ENCODE results near the gene RBM19.
A peak's percentile ranks its signal among the peaks of the same experiment; 100 is the strongest.

Gene RBM19

GRCh38 chr12:113774526-113774925 is 191.6 kb downstream of the RBM19 start:
- Histone ChIP-seq H3K4me3 (ENCODE audit: insufficient read length, low read depth) (no peak overlapping the region), H3K9me3 (ENCODE audit: insufficient read depth, low read length) (no peaks in the 10 kb centered on the region; the same call in 1 of the 2 replicates)
- TF ChIP-seq ZNF274 (IDR thresholded peaks at IDR 0.05; ENCODE audit: low read depth, low read length): no peak
- no peak for TF ChIP-seq SUZ12 (IDR thresholded peaks at IDR 0.05; ENCODE audit: extremely low read depth, insufficient read depth, insufficient read length)
- no peak for TF ChIP-seq YY1 (IDR thresholded peaks at IDR 0.05; ENCODE audit: insufficient read depth, insufficient read length)

GRCh38 chr12:113772505-113773030 is 193.6 kb downstream of the RBM19 start:
- Histone ChIP-seq H3K4me1 (ENCODE audit: insufficient read depth, insufficient read length) (peaks cover 11% of the 10 kb centered on the region), H3K4me3 (ENCODE audit: insufficient read length, low read depth) (no peak overlapping the region), H3K9me3 (ENCODE audit: insufficient read depth, low read length) (no peaks in the 10 kb centered on the region; the same call in 1 of the 2 replicates), H3K9ac (ENCODE audit: insufficient read length, low read depth) (no peak overlapping the region), H3K36me3 (ENCODE audit: insufficient read depth, insufficient read length, low read length) (no peaks in the 10 kb centered on the region), H3K27me3 (ENCODE audit: insufficient read depth, insufficient read length) (no peaks in the 10 kb centered on the region)
- DNase-seq (ENCODE audit: low read depth, low spot score): no peak
- TF ChIP-seq SUZ12 (IDR thresholded peaks at IDR 0.05; ENCODE audit: extremely low read depth, insufficient read depth, insufficient read length) (no peak), ZNF274 (IDR thresholded peaks at IDR 0.05; ENCODE audit: low read depth, low read length) (no peak), YY1 (IDR thresholded peaks at IDR 0.05; ENCODE audit: insufficient read depth, insufficient read length) (no peak)

More at GRCh38 chr12:113774526-113774925, 191.6 kb downstream of the RBM19 start:
- no peak overlapping the region for H3K9ac ChIP-seq (ENCODE audit: insufficient read length, low read depth)
- no peaks in the 10 kb centered on the region for H3K36me3 ChIP-seq (ENCODE audit: insufficient read depth, insufficient read length, low read length)
- peaks cover 9% of the 10 kb centered on the region for H3K4me1 ChIP-seq (ENCODE audit: insufficient read depth, insufficient read length)
- DNase-seq (ENCODE audit: low read depth, low spot score): no peak
- no peaks in the 10 kb centered on the region for H3K27me3 ChIP-seq (ENCODE audit: insufficient read depth, insufficient read length)

GRCh38 chr12:113770389-113770865 is 195.7 kb downstream of the RBM19 start:
- DNase-seq (ENCODE audit: low read depth, low spot score): no peak
- peaks cover 20% of the 10 kb centered on the region for H3K4me1 ChIP-seq (ENCODE audit: insufficient read depth, insufficient read length)

GRCh38 chr12:113769305-113769704 is 196.8 kb downstream of the RBM19 start:
- no peak for DNase-seq (ENCODE audit: low read depth, low spot score)
- Histone ChIP-seq H3K36me3 (ENCODE audit: insufficient read depth, insufficient read length, low read length) (no peaks in the 10 kb centered on the region), H3K9ac (ENCODE audit: insufficient read length, low read depth) (no peak overlapping the region), H3K4me1 (ENCODE audit: insufficient read depth, insufficient read length) (peaks cover 23% of the 10 kb centered on the region), H3K27me3 (ENCODE audit: insufficient read depth, insufficient read length) (no peaks in the 10 kb centered on the region), H3K9me3 (ENCODE audit: insufficient read depth, low read length) (no peaks in the 10 kb centered on the region; the same call in 1 of the 2 replicates), H3K4me3 (ENCODE audit: insufficient read length, low read depth) (no peak overlapping the region)
- TF ChIP-seq SUZ12 (IDR thresholded peaks at IDR 0.05; ENCODE audit: extremely low read depth, insufficient read depth, insufficient read length) (no peak), ZNF274 (IDR thresholded peaks at IDR 0.05; ENCODE audit: low read depth, low read length) (no peak), YY1 (IDR thresholded peaks at IDR 0.05; ENCODE audit: insufficient read depth, insufficient read length) (no peak)

More at GRCh38 chr12:113770389-113770865, 195.7 kb downstream of the RBM19 start:
- Histone ChIP-seq H3K36me3 (ENCODE audit: insufficient read depth, insufficient read length, low read length) (no peaks in the 10 kb centered on the region), H3K4me3 (ENCODE audit: insufficient read length, low read depth) (no peak overlapping the region), H3K27me3 (ENCODE audit: insufficient read depth, insufficient read length) (no peaks in the 10 kb centered on the region), H3K9ac (ENCODE audit: insufficient read length, low read depth) (no peak overlapping the region), H3K9me3 (ENCODE audit: insufficient read depth, low read length) (no peaks in the 10 kb centered on the region; the same call in 1 of the 2 replicates)
- TF ChIP-seq SUZ12 (IDR thresholded peaks at IDR 0.05; ENCODE audit: extremely low read depth, insufficient read depth, insufficient read length) (no peak), YY1 (IDR thresholded peaks at IDR 0.05; ENCODE audit: insufficient read depth, insufficient read length) (no peak), ZNF274 (IDR thresholded peaks at IDR 0.05; ENCODE audit: low read depth, low read length) (no peak)

- Histone ChIP-seq H3K9ac (ENCODE audit: insufficient read length, low read depth) (no peak overlapping the region), H3K4me1 (ENCODE audit: insufficient read depth, insufficient read length) (peaks cover 23% of the 10 kb centered on the region), H3K9me3 (ENCODE audit: insufficient read depth, low read length) (no peaks in the 10 kb centered on the region; the same call in 1 of the 2 replicates), H3K4me3 (ENCODE audit: insufficient read length, low read depth) (no peak overlapping the region), H3K36me3 (ENCODE audit: insufficient read depth, insufficient read length, low read length) (no peaks in the 10 kb centered on the region), H3K27me3 (ENCODE audit: insufficient read depth, insufficient read length) (no peaks in the 10 kb centered on the region)
- no peak for TF ChIP-seq ZNF274 (IDR thresholded peaks at IDR 0.05; ENCODE audit: low read depth, low read length)
- TF ChIP-seq YY1 (IDR thresholded peaks at IDR 0.05; ENCODE audit: insufficient read depth, insufficient read length): no peak
- TF ChIP-seq SUZ12 (IDR thresholded peaks at IDR 0.05; ENCODE audit: extremely low read depth, insufficient read depth, insufficient read length): no peak
- DNase-seq (ENCODE audit: low read depth, low spot score): no peak
These were observed 197.3 kb downstream of the RBM19 start for GRCh38 chr12:113768850-113769249.

GRCh38 chr12:113766879-113767878 is 198.9 kb downstream of the RBM19 start:
- Histone ChIP-seq H3K36me3 (ENCODE audit: insufficient read depth, insufficient read length, low read length) (no peaks in the 10 kb centered on the region), H3K9ac (ENCODE audit: insufficient read length, low read depth) (no peak overlapping the region), H3K9me3 (ENCODE audit: insufficient read depth, low read length) (no peaks in the 10 kb centered on the region), H3K4me3 (ENCODE audit: insufficient read length, low read depth) (no peak overlapping the region), H3K27me3 (ENCODE audit: insufficient read depth, insufficient read length) (no peaks in the 10 kb centered on the region), H3K4me1 (ENCODE audit: insufficient read depth, insufficient read length) (peaks cover 28% of the 10 kb centered on the region)
- peak; percentile 75 for DNase-seq (ENCODE audit: low read depth, low spot score)
- TF ChIP-seq SUZ12 (IDR thresholded peaks at IDR 0.05; ENCODE audit: extremely low read depth, insufficient read depth, insufficient read length): no peak
- TF ChIP-seq YY1 (IDR thresholded peaks at IDR 0.05; ENCODE audit: insufficient read depth, insufficient read length): no peak
- no peak for TF ChIP-seq ZNF274 (IDR thresholded peaks at IDR 0.05; ENCODE audit: low read depth, low read length)

Data from NT2/D1 (cell line).